HG02938 (cell line): ENCODE measurements around the gene P2RX1.

Experiments
- ATAC-seq: cut with Tn5 transposase; IDR thresholded peaks from one replicate; pipeline ENCODE4 v1.9.1; 2021; ENCODE audit warnings: mild to moderate bottlenecking, moderate library complexity; ENCODE audit not compliant: unreplicated experiment

P2RX1 gene

GRCh38 chr17:3907483-3908216 lies 8.6 kb downstream of the P2RX1 start:
- ATAC-seq: no peak

DNA sequence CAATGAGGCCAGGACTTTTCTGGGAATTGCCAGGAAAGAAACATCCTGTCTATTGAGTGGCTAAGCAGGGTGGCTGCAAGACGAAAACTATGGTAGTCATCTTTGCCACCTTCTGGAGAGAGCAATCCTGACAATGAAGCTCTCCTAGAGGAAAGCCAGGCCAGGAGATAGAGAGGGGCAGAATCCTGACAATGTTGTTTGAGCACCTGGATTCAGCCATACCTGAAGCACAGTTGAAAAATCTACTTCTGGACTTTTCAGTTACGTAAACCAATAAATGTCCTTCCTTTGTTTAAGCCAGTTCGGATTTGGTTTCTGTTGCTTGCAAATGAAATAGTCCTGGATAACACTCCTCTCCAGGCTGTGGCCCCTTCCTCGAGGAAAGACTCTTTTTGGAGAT lies 9.4 kb downstream of the P2RX1 start:
- no peak for ATAC-seq

DNA sequence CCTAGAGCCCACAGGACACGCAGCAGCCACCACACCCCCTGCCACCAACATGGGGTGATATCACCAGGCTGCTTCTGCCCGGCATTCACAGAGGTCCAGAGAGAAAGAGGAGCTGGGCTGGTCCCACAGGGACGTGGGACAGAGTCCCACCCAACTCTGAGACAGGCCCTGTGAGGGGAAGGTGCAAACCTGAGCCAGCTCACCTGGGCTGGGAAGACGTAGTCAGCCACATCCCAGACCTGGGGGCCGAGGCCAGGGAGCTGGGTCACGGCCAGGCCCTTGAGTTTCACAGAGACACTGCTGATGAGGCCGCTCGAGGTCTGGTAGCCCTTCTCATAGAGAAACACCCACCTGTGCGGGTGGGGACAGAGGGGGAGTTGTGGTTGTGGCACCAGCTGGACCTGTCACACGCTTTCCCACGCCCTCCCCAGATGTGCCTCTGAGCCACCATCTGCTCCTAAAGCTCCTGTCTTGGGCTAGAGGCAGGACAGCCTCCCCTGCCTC lies 11.2 kb downstream of the P2RX1 start:
- no peak for ATAC-seq

- no peak for ATAC-seq
Observed at GRCh38 chr17:3904501-3904900, 11.8 kb downstream of the P2RX1 start.

DNA sequence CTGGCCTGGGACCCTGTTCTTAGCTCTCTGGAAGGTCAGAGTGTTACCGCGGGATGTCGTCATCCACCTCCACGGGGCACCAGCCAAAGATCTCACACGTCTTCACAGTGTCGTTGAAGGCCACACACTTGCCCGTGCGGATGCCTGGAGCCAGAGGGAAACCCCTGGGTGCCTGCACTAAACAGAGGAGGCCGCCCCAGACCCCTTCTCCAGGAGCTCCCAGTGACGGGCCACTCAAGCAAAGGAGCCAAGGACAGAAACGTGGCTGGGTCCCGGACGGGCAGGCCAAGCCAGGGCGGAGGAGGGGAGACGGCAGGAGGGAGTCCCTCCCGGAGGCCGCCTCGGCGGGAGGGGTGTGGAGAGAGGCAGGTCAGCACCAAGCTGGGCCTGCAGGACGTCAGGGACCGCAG lies 12.4 kb downstream of the P2RX1 start:
- no peak for ATAC-seq

- ATAC-seq: no peak
Observed at GRCh38 chr17:3903051-3903825, 13.0 kb downstream of the P2RX1 start.

DNA sequence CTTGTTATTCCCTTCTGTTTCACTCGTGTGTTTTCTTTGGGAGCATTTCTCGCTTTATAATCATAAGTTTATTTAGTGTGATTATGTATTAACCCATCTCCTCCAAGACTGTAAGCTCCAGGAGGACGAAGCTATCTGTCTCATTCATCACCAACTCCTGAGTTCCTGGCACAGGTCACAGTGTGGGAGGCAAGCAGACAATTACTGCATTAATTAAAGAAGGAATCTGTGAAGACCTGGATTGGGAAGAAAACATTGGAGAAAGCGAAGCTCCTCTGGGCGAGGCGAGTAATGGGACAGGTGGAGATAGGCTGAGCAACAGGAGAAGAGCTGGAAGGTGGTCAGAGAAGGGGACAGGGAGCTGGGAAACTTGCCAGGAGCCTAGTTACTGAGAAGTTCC lies 15.6 kb downstream of the P2RX1 start:
- ATAC-seq: no peak

DNA sequence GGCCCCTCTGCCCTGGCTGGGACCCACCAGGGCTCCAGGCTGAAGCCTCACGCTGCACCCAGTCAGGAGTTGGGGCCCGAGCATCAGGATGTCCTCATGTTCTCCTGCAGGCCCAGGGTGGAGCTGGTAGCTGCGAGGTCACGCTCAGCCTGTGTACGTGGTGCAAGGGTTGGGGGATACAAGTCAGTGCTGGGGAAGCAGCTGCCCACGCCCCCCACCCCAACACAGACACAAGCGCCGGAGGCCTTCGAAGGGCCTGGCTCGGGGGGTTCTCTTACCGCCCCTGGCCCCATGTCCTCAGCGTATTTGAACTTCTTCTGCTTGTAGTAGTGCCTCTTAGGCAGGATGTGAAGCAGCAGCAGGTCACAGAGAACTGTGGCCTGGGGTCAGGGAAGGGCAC lies 18.5 kb downstream of the P2RX1 start:
- ATAC-seq: no peak

GRCh38 chr17:3896968-3897235 lies 19.4 kb downstream of the P2RX1 start:
- no peak for ATAC-seq

DNA sequence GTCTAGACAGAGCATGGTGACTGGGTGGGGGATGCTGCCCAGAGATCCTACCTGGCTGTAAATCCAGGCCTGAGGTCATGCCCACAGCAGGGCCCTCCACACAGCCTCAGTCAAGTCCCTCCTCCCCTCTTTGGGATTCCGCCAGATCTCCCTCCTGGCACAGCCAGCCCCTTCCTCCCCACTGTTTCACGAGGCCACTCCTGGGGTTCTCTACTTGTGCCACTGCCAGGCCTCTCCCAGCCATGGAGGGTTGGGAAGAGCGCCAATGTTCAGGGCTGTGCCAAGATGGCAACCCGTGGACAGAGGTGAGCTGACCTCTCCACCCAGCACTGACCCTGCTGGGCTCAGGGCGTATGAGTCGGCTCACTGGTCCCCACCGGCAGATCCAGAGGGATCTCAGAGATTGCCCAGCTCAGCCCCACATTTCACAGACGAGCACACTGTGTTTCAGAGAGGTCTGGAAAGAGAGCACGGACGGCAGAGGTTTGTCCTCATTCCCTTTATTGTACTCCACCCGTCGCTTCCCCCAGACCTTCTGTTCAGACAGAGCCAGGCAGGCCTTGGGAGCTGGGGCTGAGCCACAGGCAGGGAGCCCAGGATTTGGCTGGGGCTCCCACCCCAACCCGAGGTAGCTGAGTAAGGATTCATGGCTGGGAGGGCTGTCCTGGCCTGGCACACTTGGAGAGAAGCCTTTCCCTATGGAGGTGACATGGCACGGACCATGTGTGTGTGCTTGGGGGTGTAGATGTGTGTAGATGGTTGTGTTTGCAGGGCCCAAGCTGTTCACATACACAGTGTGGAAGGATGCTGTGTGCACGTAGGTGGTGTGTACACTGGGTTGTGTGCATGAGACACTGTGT lies 19.9 kb downstream of the P2RX1 start:
- no peak for ATAC-seq

GRCh38 chr17:3895354-3895753 lies 20.9 kb downstream of the P2RX1 start:
- no peak for ATAC-seq

DNA sequence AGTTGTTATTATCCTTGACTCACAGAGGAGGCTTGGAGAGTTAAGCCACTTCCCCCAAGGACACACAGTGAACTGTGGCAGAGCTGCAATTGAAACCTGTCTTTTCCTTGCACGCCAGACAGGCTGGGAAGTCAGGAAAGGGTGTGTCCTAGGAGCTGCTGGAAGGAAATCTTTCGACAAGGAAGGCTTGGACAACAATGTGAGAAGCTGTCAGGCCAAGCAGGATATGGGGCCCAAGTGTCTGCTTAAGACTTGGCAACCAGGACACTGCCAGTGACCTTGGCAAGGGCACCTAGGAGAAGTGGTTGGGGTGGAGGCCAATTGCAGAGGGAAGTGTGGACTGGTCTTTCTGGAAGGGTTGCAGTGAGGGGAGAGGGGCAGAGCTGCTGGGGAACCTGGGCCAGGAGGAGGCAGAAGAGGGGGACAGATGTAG lies 21.3 kb downstream of the P2RX1 start:
- ATAC-seq: no peak

GRCh38 chr17:3894188-3894587 lies 22.1 kb downstream of the P2RX1 start:
- ATAC-seq: no peak

- ATAC-seq: no peak
Observed at GRCh38 chr17:3893720-3894116, 22.5 kb downstream of the P2RX1 start.

GRCh38 chr17:3893003-3893719 lies 23.1 kb downstream of the P2RX1 start, which contains the start of gene CAMKK1:
Gene CAMKK1, minus strand, starts transcription at chr17:3893053. Its CDS starts 7,366 bp downstream, at chr17:3885687.
- ATAC-seq: peak; percentile 82

DNA sequence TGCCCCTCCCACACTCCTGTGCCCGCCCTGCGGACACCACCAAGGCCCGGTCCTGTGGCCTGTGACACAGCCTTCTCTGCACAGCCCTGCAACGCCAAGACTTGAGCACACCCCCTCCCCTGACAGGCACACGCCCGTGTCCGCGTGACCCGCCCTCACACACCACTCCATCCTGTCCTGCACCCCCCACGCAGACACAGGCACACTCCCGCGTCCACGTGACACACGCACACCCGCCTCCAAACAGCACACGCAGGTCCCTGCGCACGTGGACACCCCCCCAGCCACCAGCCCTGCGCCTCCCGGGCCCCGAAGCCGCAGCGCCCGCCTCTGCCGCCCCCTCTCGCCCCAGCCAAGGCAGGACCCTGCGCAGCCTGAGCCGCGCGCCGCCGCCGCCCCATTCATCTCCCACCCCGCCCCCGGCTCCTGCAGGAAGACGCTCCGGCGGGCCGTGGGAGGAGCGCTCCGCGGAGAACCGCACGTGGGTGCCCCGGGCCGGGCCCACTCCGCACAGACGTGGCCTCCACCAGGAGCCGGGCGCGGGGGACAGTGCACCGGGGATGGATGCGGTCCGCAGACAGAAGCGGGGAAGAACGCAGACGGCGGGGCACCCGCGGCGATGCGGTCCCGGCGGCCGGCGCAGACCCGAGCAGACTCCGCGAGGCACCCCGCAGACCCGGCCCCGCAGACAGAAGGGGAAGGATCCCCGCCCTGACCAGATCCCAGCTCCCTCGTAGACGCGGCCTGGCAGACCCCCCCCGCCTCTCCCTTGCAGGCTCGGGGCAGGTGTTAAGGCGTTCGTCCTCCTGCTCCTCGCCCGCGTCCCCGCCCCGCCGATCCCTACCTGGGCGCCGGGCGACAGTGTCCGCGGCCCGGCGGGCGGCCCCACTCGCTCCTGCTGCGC lies 23.9 kb downstream of the P2RX1 start:
- ATAC-seq: peak; percentile 19

DNA sequence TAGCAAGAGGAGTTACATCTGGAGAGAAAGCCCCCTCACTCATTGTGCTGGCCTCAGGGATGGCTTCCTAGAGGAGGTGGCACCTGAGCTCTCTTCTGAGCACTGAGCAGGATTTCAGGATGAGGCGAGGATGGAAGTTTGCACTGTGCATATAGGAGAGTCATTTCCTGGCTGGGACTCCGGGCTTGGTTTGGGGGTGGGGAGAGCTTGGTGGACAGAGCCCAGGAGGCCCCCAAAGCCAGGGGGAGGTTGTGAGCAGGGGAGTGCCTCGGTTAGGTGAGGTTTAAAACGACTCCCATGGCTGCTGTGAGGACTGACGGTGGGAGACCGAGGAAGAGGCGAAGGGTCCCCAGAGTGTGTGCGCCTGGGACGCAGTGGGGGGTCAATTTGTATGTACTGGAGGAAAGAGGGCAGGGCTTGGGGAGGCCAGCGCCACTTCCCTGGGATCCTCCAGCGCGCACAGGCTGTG lies 24.6 kb downstream of the P2RX1 start:
- ATAC-seq: no peak

GRCh38 chr17:3890878-3891219 lies 25.4 kb downstream of the P2RX1 start:
- no peak for ATAC-seq

- no peak for ATAC-seq
Observed at GRCh38 chr17:3890082-3890877, 26.0 kb downstream of the P2RX1 start.
